Breast epithelium (tissue), 3 donors: Measurements from ENCODE around the gene PDSS2.

Source experiments
- CTCF ChIP-seq, 3 donors: fragments of 450-650 bp; IDR thresholded peaks; one replicate each; pipeline ENCODE4 v1.5.1; 2016 to 2017; ENCODE audit warnings: antibody characterized with exemption in 3 of 3, mild to moderate bottlenecking in 3 of 3, moderate library complexity in 3 of 3
- POLR2A ChIP-seq: fragments of 450-650 bp; IDR thresholded peaks from one replicate; pipeline ENCODE4 v1.6.1; 2016; ENCODE audit warnings: antibody characterized with exemption, mild to moderate bottlenecking, moderate library complexity
- POLR2AphosphoS5 ChIP-seq, 3 donors: sonication (generic); formaldehyde crosslinking; IDR thresholded peaks; one replicate each; pipeline ENCODE4 v1.6.1; 2017; ENCODE audit warnings: antibody characterized with exemption in 3 of 3

- TF ChIP-seq CTCF (IDR thresholded peaks at IDR 0.05) (no peak), POLR2A (no peak), POLR2AphosphoS5 (IDR thresholded peaks at IDR 0.05) (no peak)
These were observed 130.1 kb downstream of the PDSS2 start for GRCh38 chr6:107329063-107329860.
